Neural cell (in vitro differentiated cells): ENCODE results near the gene ELOVL2. TPM values are rescaled to one million over a fixed set of nuclear protein-coding genes. Genes with fewer than 3 reads are reported as not detected.

Experiments
- H2AFZ ChIP-seq: fragments of 200-600, 300-800 bp; sonication (generic), shearing (Covaris generic); 2 replicates; pipeline ENCODE4 v1.6.0; 2014; ENCODE audit warnings: low read depth, mild to moderate bottlenecking, antibody characterized with exemption, low read length, moderate library complexity
- H3F3A ChIP-seq: fragments of 200-600 bp; shearing (Covaris generic); 2 replicates; pipeline ENCODE4 v1.6.1; 2016; ENCODE audit warnings: mild to moderate bottlenecking, moderate library complexity, mixed read lengths, antibody characterized with exemption, low read length; ENCODE audit not compliant: insufficient read depth, poor library complexity, severe bottlenecking
- H3K27ac ChIP-seq: fragments of 200-600, 300-800 bp; sonication (generic), shearing (Covaris generic); 2 replicates; pipeline ENCODE4 v1.5.1; 2014; ENCODE audit warnings: mild to moderate bottlenecking, low read length, moderate library complexity
- H3K27me3 ChIP-seq: fragments of 300-800, 200-600 bp; sonication (generic), shearing (Covaris generic); 2 replicates; pipeline ENCODE4 v1.6.0; 2014; ENCODE audit warnings: mild to moderate bottlenecking, low read depth, low read length, moderate library complexity; ENCODE audit not compliant: insufficient read depth
- H3K36me3 ChIP-seq: fragments of 300-800, 200-600 bp; sonication (generic), shearing (Covaris generic); 2 replicates; pipeline ENCODE4 v1.5.1; 2014; ENCODE audit warnings: mild to moderate bottlenecking, antibody characterized with exemption, low read length, moderate library complexity; ENCODE audit not compliant: insufficient read depth
- H3K4me2 ChIP-seq: fragments of 300-800, 200-600 bp; sonication (generic), shearing (Covaris generic); 2 replicates; pipeline ENCODE4 v1.6.0; 2014; ENCODE audit warnings: mild to moderate bottlenecking, low read length
- H3K4me3 ChIP-seq: fragments of 300-800, 200-600 bp; sonication (generic), shearing (Covaris generic); 2 replicates; pipeline ENCODE4 v1.5.1; 2014; ENCODE audit warnings: mild to moderate bottlenecking, low read length, moderate library complexity
- H3K79me2 ChIP-seq: fragments of 200-600 bp; shearing (Covaris generic); replicated peaks from 2 replicates; pipeline ENCODE4 v1.6.0; 2014; ENCODE audit warnings: mild to moderate bottlenecking, low read length, moderate library complexity; ENCODE audit not compliant: insufficient read depth
- H3K9ac ChIP-seq: fragments of 300-800, 200-600 bp; sonication (generic), shearing (Covaris generic); 2 replicates; pipeline ENCODE4 v1.6.1; 2016; ENCODE audit warnings: mild to moderate bottlenecking, low read length, mixed read lengths
- H3K9me2 ChIP-seq: fragments of 200-600 bp; shearing (Covaris generic); 2 replicates; pipeline ENCODE4 v1.6.1; 2016; ENCODE audit warnings: mild to moderate bottlenecking, low read length, mixed read lengths; ENCODE audit not compliant: insufficient read depth
- H3K9me3 ChIP-seq: fragments of 200-600, 300-800 bp; sonication (generic), shearing (Covaris generic); 2 replicates; pipeline ENCODE4 v1.6.1; 2016; ENCODE audit warnings: mild to moderate bottlenecking, mixed run types, low read length, moderate library complexity, mixed read lengths
- H4K20me1 ChIP-seq: fragments of 200-600 bp; shearing (Covaris generic); 2 replicates; pipeline ENCODE4 v1.6.1; 2016; ENCODE audit warnings: mild to moderate bottlenecking, mixed run types; ENCODE audit not compliant: insufficient read depth
- CTCF ChIP-seq: fragments of 450-650 bp; IDR thresholded peaks from 2 replicates; pipeline ENCODE4 v1.5.1; 2014; ENCODE audit warnings: antibody characterized with exemption, mild to moderate bottlenecking, moderate library complexity; ENCODE audit not compliant: poor library complexity, severe bottlenecking
- EP300 ChIP-seq: fragments of 450-650 bp; conservative IDR thresholded peaks from 2 replicates; pipeline ENCODE4 v1.6.1; 2014; ENCODE audit warnings: antibody characterized with exemption, mild to moderate bottlenecking, moderate library complexity; ENCODE audit not compliant: poor library complexity, severe bottlenecking
- EZH2 ChIP-seq: fragments of 200-600, 300-800 bp; shearing (Covaris generic), sonication (generic); IDR thresholded peaks from 2 replicates; pipeline ENCODE4 v1.6.1; 2014; ENCODE audit warnings: antibody characterized with exemption, low read length, borderline replicate concordance, mild to moderate bottlenecking; ENCODE audit not compliant: insufficient read depth, poor library complexity, severe bottlenecking
- MXI1 ChIP-seq: fragments of 450-650 bp; conservative IDR thresholded peaks from 2 replicates; pipeline ENCODE4 v1.6.1; 2014; ENCODE audit warnings: antibody characterized with exemption, mild to moderate bottlenecking; ENCODE audit not compliant: poor library complexity, severe bottlenecking
- POLR2AphosphoS5 ChIP-seq: IDR thresholded peaks from 2 replicates; pipeline ENCODE4 v1.6.1; 2012
- RAD21 ChIP-seq: fragments of 450-650 bp; conservative IDR thresholded peaks from 2 replicates; pipeline ENCODE4 v1.6.1; 2014; ENCODE audit warnings: antibody characterized with exemption, mild to moderate bottlenecking, moderate library complexity
- SMC3 ChIP-seq: fragments of 450-650 bp; conservative IDR thresholded peaks from 2 replicates; pipeline ENCODE4 v1.6.1; 2014; ENCODE audit warnings: antibody characterized with exemption, mild to moderate bottlenecking, moderate library complexity; ENCODE audit not compliant: poor library complexity
- TAF1 ChIP-seq: IDR thresholded peaks from 2 replicates; pipeline ENCODE4 v1.6.1; 2012; ENCODE audit warnings: low read depth
- polyA plus RNA-seq: library from polyadenylated mRNA; depleted of rRNA; stranded (reverse); fragments of >200 nt; gene quantifications from 2 replicates; pipeline ENCODE4 v1.2.3, GENCODE V29; 2014
- TF ChIP-seq, protein P1 (sequence below): IDR thresholded peaks from 2 replicates; pipeline ENCODE4 v1.6.1; 2012; ENCODE audit warnings: borderline replicate concordance

Gene ELOVL2
- polyA plus RNA-seq, 1 donor from 2014 or later: 5.4 TPM

GRCh38 chr6:11083491-11083890, 39.4 kb upstream of the ELOVL2 start:
- H3K27me3 ChIP-seq: no peaks in the 10 kb centered on the region
- H3F3A ChIP-seq: no peaks in the 10 kb centered on the region
- H3K9me2 ChIP-seq: no peaks in the 10 kb centered on the region
- H3K4me3 ChIP-seq: no peak overlapping the region
- H2AFZ ChIP-seq: no peak overlapping the region
- TF ChIP-seq POLR2AphosphoS5: no peak
- TF ChIP-seq EZH2: no peak
- no peak overlapping the region for H3K4me2 ChIP-seq
- H3K36me3 ChIP-seq: no peaks in the 10 kb centered on the region
- H4K20me1 ChIP-seq: no peaks in the 10 kb centered on the region
- H3K9me3 ChIP-seq: no peaks in the 10 kb centered on the region
- H3K79me2 ChIP-seq: no peaks in the 10 kb centered on the region
- no peak overlapping the region for H3K9ac ChIP-seq
- no peak overlapping the region for H3K27ac ChIP-seq

- TF ChIP-seq RAD21 (no peak), SMC3 (no peak), MXI1 (no peak), EP300 (no peak), POLR2AphosphoS5 (no peak), EZH2 (no peak), TAF1 (no peak), CTCF (no peak)
- TF ChIP-seq, protein P1, sequence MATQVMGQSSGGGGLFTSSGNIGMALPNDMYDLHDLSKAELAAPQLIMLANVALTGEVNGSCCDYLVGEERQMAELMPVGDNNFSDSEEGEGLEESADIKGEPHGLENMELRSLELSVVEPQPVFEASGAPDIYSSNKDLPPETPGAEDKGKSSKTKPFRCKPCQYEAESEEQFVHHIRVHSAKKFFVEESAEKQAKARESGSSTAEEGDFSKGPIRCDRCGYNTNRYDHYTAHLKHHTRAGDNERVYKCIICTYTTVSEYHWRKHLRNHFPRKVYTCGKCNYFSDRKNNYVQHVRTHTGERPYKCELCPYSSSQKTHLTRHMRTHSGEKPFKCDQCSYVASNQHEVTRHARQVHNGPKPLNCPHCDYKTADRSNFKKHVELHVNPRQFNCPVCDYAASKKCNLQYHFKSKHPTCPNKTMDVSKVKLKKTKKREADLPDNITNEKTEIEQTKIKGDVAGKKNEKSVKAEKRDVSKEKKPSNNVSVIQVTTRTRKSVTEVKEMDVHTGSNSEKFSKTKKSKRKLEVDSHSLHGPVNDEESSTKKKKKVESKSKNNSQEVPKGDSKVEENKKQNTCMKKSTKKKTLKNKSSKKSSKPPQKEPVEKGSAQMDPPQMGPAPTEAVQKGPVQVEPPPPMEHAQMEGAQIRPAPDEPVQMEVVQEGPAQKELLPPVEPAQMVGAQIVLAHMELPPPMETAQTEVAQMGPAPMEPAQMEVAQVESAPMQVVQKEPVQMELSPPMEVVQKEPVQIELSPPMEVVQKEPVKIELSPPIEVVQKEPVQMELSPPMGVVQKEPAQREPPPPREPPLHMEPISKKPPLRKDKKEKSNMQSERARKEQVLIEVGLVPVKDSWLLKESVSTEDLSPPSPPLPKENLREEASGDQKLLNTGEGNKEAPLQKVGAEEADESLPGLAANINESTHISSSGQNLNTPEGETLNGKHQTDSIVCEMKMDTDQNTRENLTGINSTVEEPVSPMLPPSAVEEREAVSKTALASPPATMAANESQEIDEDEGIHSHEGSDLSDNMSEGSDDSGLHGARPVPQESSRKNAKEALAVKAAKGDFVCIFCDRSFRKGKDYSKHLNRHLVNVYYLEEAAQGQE: no peak
- H3K27ac ChIP-seq: no peak overlapping the region
- no peaks in the 10 kb centered on the region for H3K9me3 ChIP-seq
- no peaks in the 10 kb centered on the region for H3K36me3 ChIP-seq
- no peaks in the 10 kb centered on the region for H3K9me2 ChIP-seq
- H3K27me3 ChIP-seq: no peaks in the 10 kb centered on the region
- no peak overlapping the region for H3K4me3 ChIP-seq
- no peaks in the 10 kb centered on the region for H3F3A ChIP-seq
- no peaks in the 10 kb centered on the region for H3K79me2 ChIP-seq
- no peak overlapping the region for H3K9ac ChIP-seq
- no peak overlapping the region for H2AFZ ChIP-seq
- no peak overlapping the region for H3K4me2 ChIP-seq
- no peaks in the 10 kb centered on the region for H4K20me1 ChIP-seq
Observed at GRCh38 chr6:11080296-11080695, 36.2 kb upstream of the ELOVL2 start.

DNA sequence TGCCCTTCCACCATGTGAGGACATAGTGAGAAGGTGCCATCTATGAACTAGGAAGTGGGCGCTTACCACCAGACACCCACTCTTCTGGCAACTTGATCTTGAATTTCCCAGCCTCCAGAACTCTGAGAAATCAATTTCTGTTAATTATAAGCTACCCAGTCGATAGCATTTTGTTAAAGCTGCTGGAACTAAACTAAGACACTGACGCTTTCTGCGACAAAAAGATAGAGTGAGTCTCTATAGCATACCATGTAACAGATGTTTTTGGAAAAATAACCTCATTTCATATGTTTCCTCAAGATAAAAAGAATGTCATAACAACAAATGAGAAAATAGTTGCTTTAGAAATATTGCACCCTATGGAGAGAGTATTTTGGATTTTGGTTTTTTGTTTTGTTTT, 34.2 kb upstream of the ELOVL2 start:
- no peaks in the 10 kb centered on the region for H3K9me3 ChIP-seq
- TF ChIP-seq TAF1 (no peak), MXI1 (no peak), EZH2 (no peak), EP300 (no peak), RAD21 (no peak), POLR2AphosphoS5 (no peak), CTCF (no peak), SMC3 (no peak)
- TF ChIP-seq, protein P1: no peak

More for the DNA sequence above, 34.2 kb upstream of the ELOVL2 start:
- Histone ChIP-seq H3K4me3 (no peak overlapping the region), H3K9ac (no peak overlapping the region), H3K79me2 (no peaks in the 10 kb centered on the region), H3K4me2 (no peak overlapping the region), H3K27me3 (no peaks in the 10 kb centered on the region), H3K36me3 (no peaks in the 10 kb centered on the region), H3K9me2 (no peaks in the 10 kb centered on the region), H3K27ac (no peak overlapping the region), H3F3A (no peaks in the 10 kb centered on the region), H2AFZ (no peak overlapping the region), H4K20me1 (no peaks in the 10 kb centered on the region)
